GM18505 (cell line): ENCODE data around the gene CENPX.

ENCODE experiments used
- ATAC-seq: cut with Tn5 transposase; IDR thresholded peaks from one replicate; pipeline ENCODE4 v1.9.1; 2021; ENCODE audit not compliant: unreplicated experiment
- POLR2A ChIP-seq: IDR thresholded peaks from 4 replicates; pipeline ENCODE4 v1.6.1; 2011; ENCODE audit warnings: borderline replicate concordance; ENCODE audit not compliant: insufficient read depth, insufficient read length; ENCODE audit errors: extremely low read depth

Gene CENPX

DNA sequence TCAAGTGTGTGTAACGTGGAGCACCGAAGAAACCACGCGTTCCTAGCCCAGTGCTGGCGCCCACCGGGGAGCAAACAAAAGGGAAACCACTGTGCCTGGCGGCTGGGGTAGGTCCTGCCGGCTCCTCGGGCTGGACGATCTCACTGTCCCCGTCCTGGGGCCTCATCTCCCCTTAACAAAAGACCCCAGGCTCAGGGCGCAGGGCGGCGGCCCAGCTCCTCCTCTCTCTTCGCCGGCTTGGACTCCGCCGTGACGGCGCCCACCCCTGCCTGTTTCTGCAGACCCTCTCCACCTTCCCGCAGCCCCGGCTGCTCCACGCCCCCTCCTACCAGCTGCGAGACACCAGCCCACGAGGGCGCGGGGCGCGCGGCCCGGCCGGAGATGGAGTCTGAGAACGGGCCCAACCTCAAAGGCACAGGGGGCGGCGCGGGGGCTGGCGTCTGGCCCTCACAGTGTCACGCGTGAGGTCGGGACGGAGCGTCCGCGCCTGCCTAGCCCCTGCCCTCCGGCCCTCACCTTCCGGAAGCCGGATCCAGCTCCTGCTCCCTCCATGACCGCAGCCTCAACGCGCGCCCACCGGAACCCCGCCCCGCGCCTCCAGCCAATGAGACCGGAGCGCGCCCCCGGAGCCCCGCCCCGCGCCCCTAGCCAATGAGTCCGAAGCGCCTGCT lies at the start of gene CENPX:
TSS of gene CENPX (minus strand) at position 569 of the 671 bp plus-strand sequence. CDS start at position 552, 17 bp downstream.
- no peak for ATAC-seq
- peak; percentile 57 for TF ChIP-seq POLR2A

- no peak for ATAC-seq
- no peak for TF ChIP-seq POLR2A
These were observed 47.9 kb upstream of the CENPX start for GRCh38 chr17:82070611-82071010.

DNA sequence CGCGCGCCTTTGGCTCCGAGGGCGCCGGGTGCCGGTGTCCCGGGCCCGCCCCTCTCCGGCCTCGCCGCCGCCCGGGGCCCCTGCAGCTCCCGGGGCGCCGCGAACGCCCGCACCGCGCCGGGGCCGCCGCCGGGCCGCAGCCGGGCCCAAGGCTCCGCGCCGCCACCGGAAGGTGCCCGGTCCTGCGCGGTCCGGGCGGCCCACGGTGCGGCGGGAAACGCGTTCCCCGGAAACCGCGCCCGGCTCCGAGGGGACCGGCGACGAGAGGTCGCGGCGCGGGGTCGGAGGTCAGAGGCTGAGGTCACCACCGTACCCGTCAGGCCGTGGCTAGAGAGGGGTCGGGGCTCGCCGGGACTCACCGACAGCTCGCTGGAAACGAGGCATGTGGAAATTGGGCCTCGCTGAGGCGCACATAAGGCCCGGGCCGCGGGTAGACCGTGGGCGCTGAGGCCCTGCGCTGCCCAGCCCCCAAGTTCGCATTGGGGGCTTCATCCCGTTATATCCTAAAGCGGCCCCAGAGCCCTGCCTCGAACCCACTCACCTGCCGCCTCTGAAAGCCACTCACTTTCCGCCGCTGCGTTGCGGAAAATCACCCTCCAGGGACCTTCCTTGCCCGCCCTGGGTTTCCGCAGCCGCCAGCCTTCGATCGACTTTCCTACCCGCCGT lies 43.1 kb upstream of the CENPX start, which contains the start of gene DUS1L:
TSS of gene DUS1L (minus strand) at position 167 of the 666 bp plus-strand sequence. CDS start 745 bp downstream, outside the sequence.
- peak; percentile 68 for TF ChIP-seq POLR2A
- ATAC-seq, result peak; percentile 54

- TF ChIP-seq POLR2A, result no peak
- ATAC-seq, result peak; percentile 29
These were observed 42.5 kb upstream of the CENPX start for GRCh38 chr17:82065193-82065637.

DNA sequence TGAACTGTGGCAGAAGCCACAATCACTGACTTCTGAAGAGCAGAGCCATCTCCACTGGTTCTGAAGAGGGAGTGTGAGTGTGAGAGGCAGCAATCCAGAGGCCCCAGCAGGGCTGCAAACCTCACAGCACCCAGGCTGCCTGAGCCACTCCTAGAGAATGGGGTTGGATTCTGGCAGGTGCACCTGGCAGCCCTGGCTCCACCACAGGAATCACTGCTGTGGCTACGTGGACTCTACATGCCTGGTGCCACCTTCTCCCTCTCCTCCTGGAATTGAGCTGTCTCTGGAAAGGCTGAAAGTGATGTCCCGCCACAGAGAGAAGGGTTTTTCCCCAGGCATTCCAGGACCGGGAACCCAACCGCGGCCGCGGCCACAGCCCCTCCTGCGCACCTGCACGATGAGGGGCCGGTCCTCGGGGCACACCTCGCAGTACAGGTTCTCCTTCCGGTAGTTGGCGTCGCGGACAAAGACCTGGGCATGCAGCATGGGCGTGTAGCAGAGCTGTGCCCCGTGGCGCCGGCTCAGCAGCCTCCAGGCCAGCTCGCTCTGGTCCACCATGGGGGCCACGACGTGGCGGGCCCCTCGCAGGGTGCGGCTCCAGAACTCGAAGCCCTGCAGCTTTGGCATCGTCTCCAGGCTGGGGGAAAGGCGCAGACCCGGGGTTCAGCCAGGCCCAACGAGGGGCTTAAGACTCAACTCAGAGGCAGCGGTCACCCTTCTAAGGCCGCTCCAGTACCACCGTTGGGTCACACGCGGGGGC lies 41.9 kb upstream of the CENPX start:
- ATAC-seq, result no peak
- TF ChIP-seq POLR2A, result peak; percentile 19

GRCh38 chr17:82063424-82064415 lies 41.0 kb upstream of the CENPX start:
- no peak for ATAC-seq
- no peak for TF ChIP-seq POLR2A

DNA sequence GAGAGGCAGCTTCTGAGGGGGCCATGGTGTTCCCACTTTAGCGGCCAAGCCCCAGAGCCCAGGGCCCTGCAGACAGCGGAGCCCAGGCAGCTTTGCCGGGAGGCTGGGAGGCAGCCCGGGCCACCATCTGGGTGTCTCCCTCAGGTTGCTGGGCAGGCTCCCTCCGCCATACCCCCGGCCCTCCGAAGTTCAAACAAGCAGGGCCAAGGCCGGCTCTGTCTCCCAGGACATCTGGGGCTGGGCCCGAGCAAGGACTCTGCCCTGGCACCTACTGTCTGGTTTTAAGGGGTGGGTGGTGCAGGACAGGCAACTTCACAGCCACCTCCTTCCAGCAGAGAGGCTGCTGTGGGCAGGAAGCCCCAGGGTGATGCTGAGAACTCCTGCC lies 40.3 kb upstream of the CENPX start:
- no peak for ATAC-seq
- no peak for TF ChIP-seq POLR2A

- ATAC-seq, result no peak
These were observed 39.7 kb upstream of the CENPX start for GRCh38 chr17:82062076-82062983.

DNA sequence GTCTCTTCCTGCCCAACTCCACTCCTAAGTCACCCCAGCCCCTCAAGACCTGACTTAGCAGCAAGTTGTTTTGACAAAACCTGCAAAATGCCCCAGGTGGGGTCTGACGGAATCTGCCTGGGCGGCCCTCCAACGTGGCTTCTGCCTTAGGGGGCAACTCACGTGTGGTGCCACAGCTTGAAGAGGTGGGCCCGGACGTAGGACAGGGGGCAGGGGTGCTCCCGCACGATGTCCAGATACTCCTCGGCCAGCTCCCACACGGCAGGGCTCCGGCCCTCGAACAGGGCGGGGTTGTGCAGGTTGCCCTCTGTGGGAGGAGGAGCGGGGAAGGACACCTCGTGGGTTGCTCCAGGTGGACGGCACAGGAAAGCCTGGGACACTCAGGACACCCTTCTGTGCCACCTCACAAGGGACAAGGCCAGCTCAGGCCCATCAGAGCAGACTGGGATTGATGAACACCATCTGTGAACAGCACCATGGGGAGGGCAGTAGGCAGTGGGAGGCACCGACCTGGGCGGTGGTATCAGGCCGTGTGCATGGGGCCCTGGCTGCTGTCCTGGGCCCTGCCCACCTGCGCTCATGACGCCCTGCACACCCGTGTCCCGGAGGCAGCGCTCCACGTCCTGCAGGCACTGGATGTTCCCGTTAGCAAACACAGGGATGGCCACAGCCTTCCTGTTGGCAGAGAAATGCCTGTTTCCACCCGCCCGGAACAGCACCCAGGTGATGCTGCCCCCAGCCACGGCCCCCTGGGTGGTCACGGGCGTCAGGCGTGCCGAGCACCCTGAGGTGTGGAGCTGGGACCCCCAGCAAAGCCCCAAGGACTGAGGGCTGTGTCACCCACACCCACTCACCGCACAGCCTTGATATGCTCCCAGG lies 38.6 kb upstream of the CENPX start:
- no peak for ATAC-seq
- TF ChIP-seq POLR2A, result no peak

More at GRCh38 chr17:82062076-82062983, 39.7 kb upstream of the CENPX start:
- TF ChIP-seq POLR2A, result no peak

DNA sequence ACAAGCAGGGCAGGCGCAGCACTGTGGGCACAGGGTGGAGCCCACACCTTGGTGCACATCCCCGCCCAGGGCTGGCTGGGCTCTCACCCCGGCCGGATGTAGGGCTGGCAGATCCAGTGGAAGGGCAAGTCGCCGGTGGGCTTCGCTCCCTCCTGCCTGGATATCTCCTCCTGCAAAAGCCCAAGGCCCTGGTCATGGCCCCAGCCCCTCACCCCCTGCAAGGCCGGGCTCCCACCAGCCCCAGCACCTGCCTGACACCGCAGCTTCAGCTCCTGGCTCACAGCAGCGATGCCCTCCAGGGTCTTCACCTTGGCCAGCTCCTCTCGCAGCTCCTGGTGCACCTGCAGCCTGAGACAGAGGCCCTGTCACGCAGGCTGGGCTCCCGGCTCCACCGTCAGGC lies 37.9 kb upstream of the CENPX start:
- no peak for TF ChIP-seq POLR2A
- ATAC-seq, result no peak

GRCh38 chr17:82060001-82060380 lies 37.3 kb upstream of the CENPX start:
- ATAC-seq, result no peak

More at GRCh38 chr17:82060001-82060380, 37.3 kb upstream of the CENPX start:
- no peak for TF ChIP-seq POLR2A
